HL-60/S4 treated with retinoic acid at 250 ng/mL for 4 days and 3 days (cell line): ENCODE data around the gene NFATC1.

Source experiments
- in situ Hi-C: fragments of 300-500 bp; cut with MboI; formaldehyde crosslinking; loops from 2 replicates; pipeline ENCODE4 v1.7.0; 2022; ENCODE audit warnings: low sequenced_read_pairs

NFATC1 gene

GRCh38 chr18:79544386-79544963 lies 148.7 kb downstream of the NFATC1 start:
- in situ Hi-C loops, result no loop called here

- in situ Hi-C loops, result no loop called here
Measured at GRCh38 chr18:79545255-79545654, 149.5 kb downstream of the NFATC1 start.

- in situ Hi-C loops, result no loop called here
Measured at GRCh38 chr18:79545736-79546171, 150.0 kb downstream of the NFATC1 start.

GRCh38 chr18:79546781-79547272 lies 151.1 kb downstream of the NFATC1 start:
- in situ Hi-C loops, result no loop called here

GRCh38 chr18:79547413-79548076 lies 151.8 kb downstream of the NFATC1 start:
- in situ Hi-C loops, result no loop called here

DNA sequence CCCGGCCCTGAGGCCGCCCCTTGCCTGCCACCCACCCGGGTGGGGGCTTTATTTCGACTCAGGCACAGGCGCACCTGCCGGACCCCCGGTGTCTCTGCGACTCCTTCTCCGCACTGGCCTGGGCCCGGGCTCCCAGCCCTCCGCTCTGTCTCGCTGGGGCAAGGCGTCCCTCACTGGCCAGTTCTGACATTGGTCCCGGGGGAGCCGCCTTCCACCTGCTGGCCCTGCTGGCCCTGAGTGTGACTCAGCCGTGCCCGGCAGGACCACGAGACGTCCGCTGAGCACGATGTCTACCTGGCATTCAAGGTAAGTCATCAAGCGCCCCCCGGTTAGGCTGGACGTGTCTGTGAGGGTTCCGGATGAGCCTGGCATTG lies 152.3 kb downstream of the NFATC1 start:
- in situ Hi-C loops, result no loop called here

- in situ Hi-C loops, result no loop called here
Measured at GRCh38 chr18:79548621-79548985, 152.9 kb downstream of the NFATC1 start.

DNA sequence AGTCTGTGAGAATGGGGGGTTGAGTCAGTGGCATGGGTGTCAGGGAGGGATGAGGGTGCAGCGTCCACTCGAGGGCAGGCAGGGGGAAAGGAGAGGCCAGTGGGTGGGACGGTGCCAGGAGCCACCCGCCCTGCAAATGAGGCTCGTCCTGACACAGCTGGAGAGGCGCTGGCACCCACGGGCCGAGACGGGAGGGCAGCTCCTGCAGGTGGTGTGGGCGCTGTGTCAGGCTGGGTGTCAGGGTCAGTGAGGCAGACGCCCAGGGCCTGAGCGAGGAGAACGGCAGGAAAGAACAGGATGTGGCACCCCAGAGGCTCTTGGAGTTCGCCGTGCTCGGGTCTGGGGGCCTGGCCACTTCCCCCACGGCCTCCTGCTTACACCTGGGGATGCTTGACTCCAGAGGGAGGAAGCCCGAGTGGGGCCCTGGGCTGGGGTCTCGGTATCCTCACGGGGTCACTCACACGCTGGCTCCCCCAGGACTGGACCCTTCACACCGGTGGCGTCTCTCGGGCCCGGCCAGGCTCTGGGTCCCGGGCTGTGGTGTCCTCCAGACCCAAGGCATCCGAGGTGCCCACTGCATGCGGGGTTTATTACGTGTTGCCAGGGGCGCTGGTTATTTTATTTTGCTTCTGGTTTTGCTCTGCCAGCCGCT lies 153.4 kb downstream of the NFATC1 start:
- in situ Hi-C loops, result no loop called here

GRCh38 chr18:79549638-79550000 lies 153.9 kb downstream of the NFATC1 start:
- in situ Hi-C loops, result no loop called here

DNA sequence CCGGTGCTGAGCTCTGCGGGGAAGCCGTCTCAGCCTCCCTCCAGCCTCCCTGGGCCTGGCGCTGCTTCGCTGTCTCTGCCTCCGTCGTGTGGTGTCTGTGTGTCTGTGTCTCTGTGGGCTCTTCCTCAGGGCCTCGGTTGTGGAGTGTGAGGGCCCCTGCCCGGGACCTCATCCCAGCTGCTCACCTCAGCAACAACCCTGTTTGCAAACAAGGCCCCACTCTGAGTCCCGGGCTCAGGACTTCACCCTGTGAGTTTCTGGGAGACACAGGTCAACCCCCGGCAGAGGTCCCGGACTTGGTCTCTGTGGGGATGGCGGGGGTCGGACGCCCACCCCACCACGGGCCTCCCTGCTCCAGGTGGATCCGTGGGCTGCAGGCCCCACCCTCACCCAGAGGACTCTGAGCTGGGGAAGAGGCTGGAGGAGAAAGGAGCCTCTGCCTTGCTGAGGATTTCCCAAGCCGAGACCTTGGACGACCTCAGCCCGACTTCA lies 156.5 kb downstream of the NFATC1 start:
- in situ Hi-C loops, result no loop called here

GRCh38 chr18:79552696-79553095 lies 157.0 kb downstream of the NFATC1 start:
- in situ Hi-C loops, result no loop called here

DNA sequence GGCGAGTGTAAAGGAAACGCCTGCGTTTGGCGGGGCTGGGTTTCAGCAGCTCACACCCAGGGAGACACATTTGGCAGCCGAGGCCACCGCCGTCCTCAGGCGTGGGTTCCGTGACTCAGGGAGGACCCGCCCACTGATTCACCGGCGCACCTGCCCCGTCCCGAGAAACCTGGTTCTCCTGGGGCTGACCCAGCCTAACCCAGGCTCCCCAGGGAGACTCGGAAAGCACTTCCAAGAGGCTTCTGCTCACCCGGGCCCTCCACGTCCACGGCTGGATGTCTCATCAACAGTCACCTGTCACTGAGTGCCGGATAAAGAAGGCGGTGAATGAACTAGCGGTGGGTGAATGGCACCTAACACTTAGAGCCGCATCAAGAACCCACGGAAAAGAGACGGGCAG lies 157.4 kb downstream of the NFATC1 start:
- in situ Hi-C loops, result no loop called here

- in situ Hi-C loops, result no loop called here
Measured at GRCh38 chr18:79553696-79554095, 158.0 kb downstream of the NFATC1 start.

GRCh38 chr18:79554321-79554720 lies 158.6 kb downstream of the NFATC1 start:
- in situ Hi-C loops, result no loop called here

DNA sequence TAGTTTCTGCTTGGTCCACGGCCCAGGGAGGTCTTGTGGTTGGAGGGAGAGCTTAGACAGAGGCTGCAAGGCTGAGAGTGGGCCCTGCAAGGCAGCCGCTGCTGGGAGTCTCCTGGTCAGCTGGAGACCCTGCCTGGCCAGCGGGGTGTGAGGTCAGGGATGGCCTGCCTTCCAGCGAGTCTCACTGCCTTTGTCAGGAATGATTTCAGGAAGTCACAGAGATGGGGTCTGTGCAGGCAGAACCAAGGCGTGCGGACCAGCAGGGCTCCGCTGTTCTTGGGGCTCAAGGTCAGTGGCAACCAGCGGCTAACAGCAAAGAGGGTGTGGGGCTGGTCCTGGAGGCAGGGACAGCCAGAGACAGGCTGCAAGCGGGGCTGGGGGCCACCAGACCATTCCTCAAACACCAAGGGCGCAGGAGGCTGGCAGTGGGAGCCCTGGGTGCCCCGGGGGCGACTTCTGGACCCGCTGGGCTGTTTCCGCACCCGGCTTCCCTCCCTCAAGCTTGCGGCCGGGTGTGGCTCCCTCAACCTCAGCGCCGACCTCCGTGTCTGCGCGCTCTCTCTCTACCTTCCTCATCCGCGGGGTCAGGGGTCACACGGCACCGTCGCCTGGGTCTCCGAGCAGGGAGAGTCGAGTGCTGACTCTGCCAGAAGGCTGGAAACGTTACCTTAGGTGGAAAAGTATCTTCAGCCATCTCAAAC lies 159.4 kb downstream of the NFATC1 start:
- in situ Hi-C loops, result no loop called here

DNA sequence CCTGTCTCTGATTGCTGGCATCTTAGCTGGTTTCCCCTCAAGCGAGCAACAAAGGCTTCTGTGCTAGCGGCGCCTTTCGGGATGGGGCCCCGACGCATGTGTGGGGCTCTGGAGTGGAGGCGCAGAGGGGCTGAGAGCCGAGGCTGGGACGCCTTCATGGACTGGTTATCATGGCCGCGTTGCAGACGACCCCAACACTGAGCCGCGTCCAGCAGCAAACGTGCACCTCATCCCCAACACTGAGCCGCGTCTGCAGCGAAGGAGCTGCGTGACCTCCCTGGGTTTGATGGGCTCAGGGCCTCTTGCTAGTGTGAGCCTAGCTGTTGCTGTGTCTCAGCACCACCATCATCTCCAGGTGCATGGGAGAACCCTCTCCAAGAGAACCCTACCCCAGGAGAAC lies 160.2 kb downstream of the NFATC1 start:
- in situ Hi-C loops, result no loop called here

- in situ Hi-C loops, result no loop called here
Measured at GRCh38 chr18:79556829-79557585, 161.3 kb downstream of the NFATC1 start.

- in situ Hi-C loops, result no loop called here
Measured at GRCh38 chr18:79558196-79558932, 162.6 kb downstream of the NFATC1 start.

DNA sequence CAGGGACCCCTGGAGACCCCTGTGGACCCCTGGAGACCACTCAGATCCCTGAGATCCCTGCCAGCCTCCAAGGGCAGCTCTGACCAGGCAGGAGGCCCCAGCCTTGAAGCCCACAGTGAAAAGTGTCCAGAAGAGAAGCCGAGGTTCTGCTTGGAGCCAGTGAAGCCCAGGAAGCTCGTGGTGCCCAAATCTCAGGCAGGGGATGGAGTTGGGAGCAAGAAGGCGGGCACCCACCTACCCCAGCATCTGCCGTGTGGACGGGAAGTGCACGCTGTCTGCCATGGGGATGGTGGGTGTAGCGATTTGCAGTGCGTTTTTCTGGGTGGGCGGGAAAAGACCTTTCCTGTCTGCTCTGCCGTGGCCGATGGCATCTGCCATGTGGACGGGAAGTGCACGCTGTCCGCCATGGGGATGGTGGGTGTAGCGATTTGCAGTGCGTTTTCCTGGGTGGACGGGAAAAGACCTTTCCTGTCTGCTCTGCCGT lies 163.2 kb downstream of the NFATC1 start:
- in situ Hi-C loops, result no loop called here

GRCh38 chr18:79559436-79559835 lies 163.7 kb downstream of the NFATC1 start:
- in situ Hi-C loops, result no loop called here
